Body of pancreas (tissue), 4 donors: ENCODE data around the gene CCNY. TPM values are rescaled to one million over a fixed set of nuclear protein-coding genes. Genes with fewer than 3 reads are reported as not detected.

Experiments
- ATAC-seq: fragments of 150-250 bp; one replicate; pipeline ENCODE4 v1.9.1; 2016
- DNase-seq, 4 donors: peaks; one replicate each; pipeline ENCODE4 v3.0.0-alpha.2; 2019
- H3K27ac ChIP-seq, 4 donors: fragments of 200-600 bp; sonication (generic); 1 replicate in 3 of 4; 2 replicates in 1 of 4; pipeline versions ENCODE4 v1.5.1 to v1.6.1; 2016 to 2019; ENCODE audit warnings: mild to moderate bottlenecking in 1 of 4, mixed read lengths in 1 of 4, moderate library complexity in 1 of 4
- H3K27me3 ChIP-seq, 2 donors: fragments of 200-600 bp; sonication (generic); one replicate each; pipeline ENCODE4 v1.6.0; 2016; ENCODE audit warnings: mild to moderate bottlenecking in 1 of 2
- H3K36me3 ChIP-seq, 2 donors: fragments of 200-600 bp; sonication (generic); replicated peaks in 1 of 2; 2 replicates each; pipeline ENCODE4 v1.5.1; 2016; ENCODE audit warnings: low read depth in 2 of 2; ENCODE audit not compliant: insufficient read depth in 1 of 2
- H3K4me1 ChIP-seq: fragments of 200-600 bp; sonication (generic); one replicate; pipeline ENCODE4 v1.6.0; 2016
- H3K4me3 ChIP-seq, 2 donors: fragments of 200-600 bp; sonication (generic); 1 replicate in 1 of 2; 2 replicates in 1 of 2; pipeline ENCODE4 v1.5.1; 2016 to 2019
- H3K9me3 ChIP-seq, 3 donors: fragments of 200-600 bp; sonication (generic); 1 replicate in 2 of 3; 2 replicates in 1 of 3; pipeline ENCODE4 v1.5.1; 2016
- CTCF ChIP-seq, 7 experiments: fragments of 450-650 bp in 4 of 7; fragments of 200-600 bp in 3 of 7; sonication (generic) in 3 of 7; IDR thresholded peaks; one replicate each; pipeline ENCODE4 v1.5.1; 2016 to 2019; ENCODE audit warnings: antibody characterized with exemption in 7 of 7
- POLR2A ChIP-seq, 3 donors: fragments of 450-650 bp; IDR thresholded peaks; one replicate each; pipeline ENCODE4 v1.6.1; 2016; ENCODE audit warnings: antibody characterized with exemption in 3 of 3, mild to moderate bottlenecking in 2 of 3
- WGBS, 2 donors: methylation state at CpG; one replicate each; pipeline ENCODE4 v1.1.5; 2017; 5-methylcytosine and 5-hydroxymethylcytosine counted together
- intact Hi-C: fragments of 100-400 bp; cut with DNase I; formaldehyde crosslinking; loops from one replicate; pipeline ENCODE4 v1.15.1; 2023
- total RNA-seq, 2 donors: library from RNA; depleted of rRNA; stranded (reverse); fragments of >200 nt; gene quantifications; one replicate each; pipeline ENCODE4 v1.1.0, GENCODE V29; 2016

The CCNY gene
- total RNA-seq, 2 donors from 2014 or later: 9.6 to 18.9 TPM

- no peaks in the 10 kb centered on the region for H3K36me3 ChIP-seq
- TF ChIP-seq CTCF (IDR thresholded peaks at IDR 0.05): no peak
- TF ChIP-seq POLR2A (IDR thresholded peaks at IDR 0.05): no peak
- H3K4me1 ChIP-seq: peaks cover 20% of the 10 kb centered on the region
- WGBS, 2 donors: 95 to 98% methylated on average over 5 of the region's 5 CpGs
- intact Hi-C loops: loop anchor here (2.0 to 10.0 kb wide), 2 partner anchors 13 to 119 kb away; no protein-coding TSS in a partner anchor
- no peak overlapping the region for H3K27ac ChIP-seq
- DNase-seq (no peak), ATAC-seq (no peak)
- H3K27me3 ChIP-seq: no peaks in the 10 kb centered on the region
- no peaks in the 10 kb centered on the region for H3K9me3 ChIP-seq
- H3K4me3 ChIP-seq: no peak overlapping the region
These were observed 9.1 kb downstream of the CCNY start for GRCh38 chr10:35345383-35345742.

GRCh38 chr10:35346248-35346647 is 9.9 kb downstream of the CCNY start:
- DNase-seq (no peak), ATAC-seq (no peak)
- no peaks in the 10 kb centered on the region for H3K36me3 ChIP-seq
- H3K4me3 ChIP-seq: no peak overlapping the region
- H3K27ac ChIP-seq: no peak overlapping the region
- TF ChIP-seq CTCF (IDR thresholded peaks at IDR 0.05): no peak
- no peak for TF ChIP-seq POLR2A (IDR thresholded peaks at IDR 0.05)
- intact Hi-C loops: loop anchor here (10.0 kb wide), 1 partner anchor 119 kb away; no protein-coding TSS in a partner anchor
- H3K9me3 ChIP-seq: no peaks in the 10 kb centered on the region
- peaks cover 29% of the 10 kb centered on the region for H3K4me1 ChIP-seq
- no peaks in the 10 kb centered on the region for H3K27me3 ChIP-seq

- no peak for TF ChIP-seq CTCF (IDR thresholded peaks at IDR 0.05)
- no peaks in the 10 kb centered on the region for H3K27me3 ChIP-seq
- 36% methylated on average over 2 of the region's 2 CpGs for WGBS, 2 donors
- ATAC-seq (no peak), DNase-seq (no peak)
- no peaks in the 10 kb centered on the region for H3K36me3 ChIP-seq
- H3K4me3 ChIP-seq: no peak overlapping the region
- H3K27ac ChIP-seq: no peak overlapping the region
- peaks cover 34% of the 10 kb centered on the region for H3K4me1 ChIP-seq
- intact Hi-C loops: loop anchor here (10.0 kb wide), 1 partner anchor 118 kb away; no protein-coding TSS in a partner anchor
- H3K9me3 ChIP-seq: no peaks in the 10 kb centered on the region
These were observed 10.8 kb downstream of the CCNY start for GRCh38 chr10:35347121-35347562.

GRCh38 chr10:35347899-35348608 is 11.7 kb downstream of the CCNY start:
- intact Hi-C loops: loop anchor here (10.0 kb wide), 1 partner anchor 117 kb away; no protein-coding TSS in a partner anchor
- Histone ChIP-seq H3K27me3 (no peaks in the 10 kb centered on the region), H3K27ac (no peak overlapping the region), H3K4me1 (peaks cover 34% of the 10 kb centered on the region), H3K4me3 (no peak overlapping the region), H3K36me3 (no peaks in the 10 kb centered on the region), H3K9me3 (no peaks in the 10 kb centered on the region)
- WGBS, 2 donors: 80 to 81% methylated on average over 13 of the region's 13 CpGs
- DNase-seq: no peak
- TF ChIP-seq CTCF (IDR thresholded peaks at IDR 0.05): no peak
- no peak for TF ChIP-seq POLR2A (IDR thresholded peaks at IDR 0.05)
- no peak for ATAC-seq
